K562 (cell line): ENCODE results near the gene TNK2. TPM values are rescaled to one million over a fixed set of nuclear protein-coding genes. Genes with fewer than 3 reads are reported as not detected.

Source experiments
- ATAC-seq: fragments of 200-7000 bp; cut with Tn5 transposase; 3 replicates; pipeline ENCODE4 v1.9.1; 2020; ENCODE audit warnings: moderate library complexity
- BruUV-seq: library from RNA; stranded (reverse); fragments of 400-500 nt; replicated peaks from 2 replicates; lab custom pipeline; 2021; lab: Mats Ljungman, UMichigan
- CTCF ChIA-PET: fragments of 300-600 bp; formaldehyde crosslinking; extraction: SDS; loops from one replicate; lab custom pipeline; 2021; ENCODE audit warnings: low intra/inter-chr PET ratio; lab: Yijun Ruan, JAX
- POLR2A ChIA-PET: fragments of 300-600, 350-650 bp; sonication (Branson Sonifier 250); formaldehyde crosslinking; extraction: SDS; loops from one replicate; lab custom pipeline; 2021; ENCODE audit warnings: antibody characterized with exemption, inconsistent platforms; lab: Yijun Ruan, JAX
- DNase-seq, 4 experiments: peaks; one replicate each; pipeline versions ENCODE4 v3.0.0 to v3.0.0-alpha.2; 2011 to 2018; ENCODE audit warnings: low spot score in 3 of 4, mixed read lengths in 3 of 4; ENCODE audit errors: extremely low read depth in 1 of 4
- FAIRE-seq: peaks from 2 replicates; lab custom pipeline; 2011; peaks lifted over from hg19 to GRCh38; lab: Jason Lieb, UNC
- H2AFZ ChIP-seq: 2 replicates; pipeline ENCODE4 v1.6.0; 2011; ENCODE audit warnings: low read depth, low read length, control low read depth, inconsistent platforms
- H3K27ac ChIP-seq: fragments of 200-600 bp; 3 replicates; pipeline ENCODE4 v1.8.0; 2011; ENCODE audit warnings: low read depth, mild to moderate bottlenecking, control low read depth, inconsistent platforms, low read length, moderate library complexity, mixed read lengths; ENCODE audit errors: extremely low read depth
- H3K27me3 ChIP-seq, 2 experiments: fragments of 300-600 bp in 1 of 2; 2 replicates in 1 of 2; 3 replicates in 1 of 2; pipeline versions ENCODE4 v1.6.0 to v1.8.0; 2011; ENCODE audit warnings: inconsistent platforms in 2 of 2, low read length in 2 of 2, mild to moderate bottlenecking in 1 of 2, mixed read lengths in 1 of 2, moderate library complexity in 1 of 2; ENCODE audit not compliant: control insufficient read depth in 2 of 2, insufficient read depth in 2 of 2
- H3K36me3 ChIP-seq: fragments of 300-600 bp; 3 replicates; pipeline ENCODE4 v1.8.0; 2011; ENCODE audit warnings: mild to moderate bottlenecking, low read length, inconsistent platforms; ENCODE audit not compliant: control insufficient read depth, insufficient read depth
- H3K4me1 ChIP-seq, 2 experiments: fragments of 200-600 bp in 1 of 2; replicated peaks in 1 of 2; 2 replicates in 1 of 2; 3 replicates in 1 of 2; pipeline versions ENCODE4 v1.5.1 to v1.8.0; 2011; ENCODE audit warnings: inconsistent platforms in 2 of 2, low read length in 2 of 2, mild to moderate bottlenecking in 1 of 2, mixed read lengths in 1 of 2, moderate library complexity in 1 of 2; ENCODE audit not compliant: control insufficient read depth in 2 of 2, insufficient read depth in 2 of 2
- H3K4me2 ChIP-seq: 2 replicates; pipeline ENCODE4 v1.6.1; 2011; ENCODE audit warnings: low read length, control low read depth, inconsistent platforms, mixed read lengths; ENCODE audit not compliant: insufficient read depth
- H3K4me3 ChIP-seq: fragments of 200-600 bp; sonication (generic), shearing (Covaris generic); 2 replicates; pipeline ENCODE4 v1.5.1; 2016; ENCODE audit warnings: control low read depth, inconsistent platforms
- H3K79me2 ChIP-seq: fragments of 200-600 bp; 3 replicates; pipeline ENCODE4 v1.8.0; 2011; ENCODE audit warnings: low read length, inconsistent platforms; ENCODE audit not compliant: control insufficient read depth, insufficient read depth
- H3K9ac ChIP-seq, 2 experiments: 2 replicates each; pipeline versions ENCODE4 v1.6.0 to v1.6.1; 2011; ENCODE audit warnings: low read depth in 2 of 2, low read length in 2 of 2, control low read depth in 1 of 2, inconsistent platforms in 1 of 2, mild to moderate bottlenecking in 1 of 2, mixed read lengths in 1 of 2; ENCODE audit not compliant: insufficient read depth in 1 of 2
- H3K9me1 ChIP-seq: one replicate; pipeline ENCODE4 v1.6.0; 2011; ENCODE audit warnings: inconsistent platforms, mild to moderate bottlenecking, low read length, moderate library complexity; ENCODE audit not compliant: control insufficient read depth, insufficient read depth
- H3K9me3 ChIP-seq: replicated peaks from 2 replicates; pipeline ENCODE4 v1.5.1; 2011; ENCODE audit warnings: low read depth, low read length, inconsistent platforms; ENCODE audit not compliant: control insufficient read depth, insufficient read depth
- H4K20me1 ChIP-seq: replicated peaks from 2 replicates; pipeline ENCODE4 v1.6.1; 2011; ENCODE audit warnings: low read length, inconsistent platforms, mixed read lengths; ENCODE audit not compliant: control insufficient read depth, insufficient read depth
- ATF7 ChIP-seq: fragments of 450-650 bp; IDR thresholded peaks from 2 replicates; pipeline ENCODE4 v1.7.1; 2014; ENCODE audit warnings: mild to moderate bottlenecking, moderate library complexity
- CCNT2 ChIP-seq: IDR thresholded peaks from 2 replicates; pipeline ENCODE4 v1.6.1; 2011; ENCODE audit warnings: borderline replicate concordance, low read depth, mild to moderate bottlenecking, moderate library complexity, mixed read lengths, low read length; ENCODE audit not compliant: insufficient read length; ENCODE audit errors: extremely low read depth
- CHD4 ChIP-seq: fragments of 200-600 bp; sonication (generic); IDR thresholded peaks from 3 replicates; pipeline ENCODE4 v1.6.1; 2012; ENCODE audit warnings: low read depth, mild to moderate bottlenecking, mixed read lengths, low read length, inconsistent platforms; ENCODE audit not compliant: insufficient read depth, insufficient replicate concordance, poor library complexity, severe bottlenecking
- GMEB1 ChIP-seq: fragments of 250-450 bp; sonication (Bioruptor Pico); IDR thresholded peaks from 2 replicates; pipeline ENCODE4 v1.4.0; 2020; ENCODE audit warnings: mild to moderate bottlenecking
- KLF13 ChIP-seq: fragments of 450-650 bp; IDR thresholded peaks from 2 replicates; pipeline ENCODE4 v1.6.1; 2016; ENCODE audit warnings: missing genetic modification characterization, low read depth, mild to moderate bottlenecking, missing compliant biosample characterization, moderate library complexity, borderline replicate concordance
- MAX ChIP-seq: sonication (generic); formaldehyde crosslinking; IDR thresholded peaks from 2 replicates; pipeline ENCODE4 v1.9.0; 2022; ENCODE audit warnings: mild to moderate bottlenecking, missing genetic modification reagents
- MAZ ChIP-seq, 2 experiments: fragments of 450-650 bp in 1 of 2; sonication (generic) in 1 of 2; formaldehyde crosslinking; IDR thresholded peaks in 1 of 2; conservative IDR thresholded peaks in 1 of 2; 2 replicates each; pipeline versions ENCODE4 v1.4.0 to v1.5.0; 2020; ENCODE audit warnings: mild to moderate bottlenecking in 1 of 2, missing genetic modification reagents in 1 of 2
- NRF1 ChIP-seq, 2 experiments: fragments of 450-650 bp; IDR thresholded peaks in 1 of 2; conservative IDR thresholded peaks in 1 of 2; 2 replicates each; pipeline ENCODE4 v1.6.1; 2014; ENCODE audit warnings: mild to moderate bottlenecking in 2 of 2
- PKNOX1 ChIP-seq: fragments of 450-650 bp; IDR thresholded peaks from 2 replicates; pipeline ENCODE4 v1.6.1; 2016
- POLR2G ChIP-seq: fragments of 200-400 bp; formaldehyde crosslinking; IDR thresholded peaks from 2 replicates; pipeline ENCODE4 v1.6.1; 2017; ENCODE audit warnings: low read depth, mild to moderate bottlenecking, antibody characterized with exemption, low read length, moderate library complexity
- TSC22D4 ChIP-seq: fragments of 450-650 bp; IDR thresholded peaks from 2 replicates; pipeline ENCODE4 v1.6.1; 2016; ENCODE audit warnings: missing genetic modification characterization, missing biosample characterization, control low read depth
- ZBED1 ChIP-seq: IDR thresholded peaks from 2 replicates; pipeline ENCODE4 v1.6.1; 2014
- ZNF311 ChIP-seq: fragments of 250-450 bp; sonication (Bioruptor Pico); IDR thresholded peaks from 2 replicates; pipeline ENCODE4 v1.4.0; 2020; ENCODE audit warnings: mild to moderate bottlenecking, moderate library complexity
- ZNF77 ChIP-seq: fragments of 250-450 bp; sonication (Bioruptor Pico); IDR thresholded peaks from 2 replicates; pipeline ENCODE4 v1.5.0; 2020
- ZNF830 ChIP-seq: fragments of 250-450 bp; sonication (Bioruptor Pico); IDR thresholded peaks from 2 replicates; pipeline ENCODE4 v1.5.0; 2021; ENCODE audit warnings: mild to moderate bottlenecking
- WGBS: fragments of 100-300 bp; shearing (Covaris generic); methylation state at CpG from one replicate; pipeline ENCODE4 v1.1.6; 2016; ENCODE audit warnings: low coverage, mixed read lengths; ENCODE audit not compliant: insufficient coverage; ENCODE audit errors: missing lambda C conversion rate; 5-methylcytosine and 5-hydroxymethylcytosine counted together
- in situ Hi-C: fragments of 300-500 bp; cut with MboI; formaldehyde crosslinking; loops from 4 replicates; pipeline ENCODE4 v1.15.0; 2018; ENCODE audit warnings: inconsistent platforms, mixed read lengths
- intact Hi-C: fragments of 100-400 bp; cut with micrococcal nuclease; formaldehyde crosslinking; loops from 2 replicates; pipeline ENCODE4 v1.14.2; 2022
- polyA plus RNA-seq, 8 experiments: library from polyadenylated mRNA; depleted of rRNA in 4 of 8; stranded (reverse) in 5 of 8; unstranded in 3 of 8; fragments of >200 nt; fragmentation: Nextera tagmentation in 2 of 8; fragmentation: Illumina TruSeq in 1 of 8; extraction: Ambion mirVana in 2 of 8; extraction: Trizol in 1 of 8; gene quantifications; 2 replicates each; pipeline versions ENCODE4 v1.2.1 to v1.2.3, GENCODE V29; 2011 to 2014; ENCODE audit warnings: inconsistent platforms in 1 of 8, missing spikeins in 1 of 8
- total RNA-seq, 7 experiments: library from RNA; depleted of rRNA in 6 of 7; stranded (reverse); fragments of >200 nt in 6 of 7; fragmentation: Illumina TruSeq in 2 of 7; extraction: Trizol in 2 of 7; gene quantifications; 2 replicates each; pipeline versions ENCODE4 v1.2.1 to v1.2.3, GENCODE V29; 2011 to 2021; ENCODE audit warnings: low replicate concordance in 1 of 7
- TF ChIP-seq, protein P1 (sequence below): fragments of 450-650 bp; formaldehyde crosslinking; IDR thresholded peaks from 2 replicates; pipeline ENCODE4 v1.4.0; 2020; ENCODE audit warnings: mild to moderate bottlenecking, mixed read lengths

TNK2 gene
- total and polyA plus RNA-seq, 9 of the 15 experiments (the other 6 are each of a cell fraction or from before 2014, with no cell fraction given): 0.03 to 33.8 (median 6.5) TPM

- peaks cover 14 to 57% of the 10 kb centered on the region in 2 experiments for H3K4me1 ChIP-seq
- H3K27ac ChIP-seq: peak overlapping the region; percentile 76
- no peaks in the 10 kb centered on the region for H3K27me3 ChIP-seq
- peak overlapping the region; percentile 25; the same call in 1 of the 2 replicates for H3K4me3 ChIP-seq
- H3K36me3 ChIP-seq: peaks cover 10% of the 10 kb centered on the region; the same call in 2 of the 3 replicates
- DNase-seq (peak; percentile 95 to 98 (median 96)), FAIRE-seq (peak; percentile 93), ATAC-seq (peak; percentile 99)
- H3K4me2 ChIP-seq: peak overlapping the region; percentile 65
- WGBS: 29% methylated on average over 18 of the region's 28 CpGs
- no peaks in the 10 kb centered on the region for H4K20me1 ChIP-seq
- ChIA-PET POLR2A (interaction anchor here (1.0 to 2.1 kb wide), 4 partner anchors 14 to 35 kb away, joined by 3 to 10 read pairs (median 5); no protein-coding TSS in a partner anchor), CTCF (interaction anchor here (0.6 kb wide), 1 partner anchor 15 kb away, joined by 3 read pairs; no protein-coding TSS in a partner anchor)
- in situ Hi-C loops (loop anchor here (25.0 kb wide), 1 partner anchor 636 kb away; the partner anchor contains the start of genes RNF168 and SMCO1), intact Hi-C loops (no loop called here)
- no TSS peak for BruUV-seq
- peak overlapping the region; percentile 82 for H2AFZ ChIP-seq
- H3K9ac ChIP-seq: peak overlapping the region; percentile 66 to 73
- H3K9me3 ChIP-seq: no peaks in the 10 kb centered on the region
- H3K9me1 ChIP-seq: no peaks in the 10 kb centered on the region
- H3K79me2 ChIP-seq: no peaks in the 10 kb centered on the region; the same call in 2 of the 3 replicates
- TF ChIP-seq MAZ (CRISPR knock-in tag; conservative IDR thresholded peaks at IDR 0.05 in 1 of 2, IDR thresholded peaks at IDR 0.05 in 1 of 2): peak; percentile 55 to 92; a peak in 3 of 4 replicates
- TF ChIP-seq ATF7: peak; percentile 39; the same call in 1 of the 2 replicates
- TF ChIP-seq ZNF830 (CRISPR knock-in tag): no peak
- TF ChIP-seq ZNF311 (CRISPR knock-in tag): no peak
- no peak for TF ChIP-seq GMEB1
- peak; percentile 68 for TF ChIP-seq POLR2G
- peak; percentile 70 to 76 for TF ChIP-seq NRF1 (conservative IDR thresholded peaks at IDR 0.05 in 1 of 2, IDR thresholded peaks at IDR 0.05 in 1 of 2)
- no peak for TF ChIP-seq ZNF77 (CRISPR knock-in tag)
- TF ChIP-seq MAX (CRISPR knock-in tag): peak; percentile 91
- no peak for TF ChIP-seq PKNOX1
- no peak for TF ChIP-seq KLF13
- no peak for TF ChIP-seq TSC22D4 (tag)
- peak; percentile 62 for TF ChIP-seq CCNT2
- TF ChIP-seq, protein P1, sequence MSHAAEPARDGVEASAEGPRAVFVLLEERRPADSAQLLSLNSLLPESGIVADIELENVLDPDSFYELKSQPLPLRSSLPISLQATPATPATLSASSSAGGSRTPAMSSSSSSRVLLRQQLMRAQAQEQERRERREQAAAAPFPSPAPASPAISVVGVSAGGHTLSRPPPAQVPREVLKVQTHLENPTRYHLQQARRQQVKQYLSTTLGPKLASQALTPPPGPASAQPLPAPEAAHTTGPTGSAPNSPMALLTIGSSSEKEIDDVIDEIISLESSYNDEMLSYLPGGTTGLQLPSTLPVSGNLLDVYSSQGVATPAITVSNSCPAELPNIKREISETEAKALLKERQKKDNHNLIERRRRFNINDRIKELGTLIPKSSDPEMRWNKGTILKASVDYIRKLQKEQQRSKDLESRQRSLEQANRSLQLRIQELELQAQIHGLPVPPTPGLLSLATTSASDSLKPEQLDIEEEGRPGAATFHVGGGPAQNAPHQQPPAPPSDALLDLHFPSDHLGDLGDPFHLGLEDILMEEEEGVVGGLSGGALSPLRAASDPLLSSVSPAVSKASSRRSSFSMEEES (CRISPR knock-in tag): no peak
- TF ChIP-seq CHD4: no peak
- peak; percentile 29; the same call in 1 of the 2 replicates for TF ChIP-seq ZBED1
Measured at GRCh38 chr3:195876297-195877064, 31.9 kb downstream of the TNK2 start.
